Stomach (tissue), 4 donors: ENCODE data around the gene SLC46A2.

ENCODE experiments used
- POLR2A ChIP-seq, 4 donors: fragments of 450-650 bp; IDR thresholded peaks; one replicate each; pipeline ENCODE4 v1.6.1; 2016; ENCODE audit warnings: antibody characterized with exemption in 4 of 4, control low read depth in 2 of 4, mild to moderate bottlenecking in 1 of 4, moderate library complexity in 1 of 4
- POLR2AphosphoS5 ChIP-seq, 3 donors: sonication (generic); formaldehyde crosslinking; IDR thresholded peaks; one replicate each; pipeline ENCODE4 v1.6.1; 2016; ENCODE audit warnings: antibody characterized with exemption in 3 of 3

- no peak for TF ChIP-seq POLR2AphosphoS5 (IDR thresholded peaks at IDR 0.05)
- no peak for TF ChIP-seq POLR2A (IDR thresholded peaks at IDR 0.05)
Measured at GRCh38 chr9:112911736-112912135, 21.1 kb upstream of the SLC46A2 start.
